A549 (cell line): ENCODE measurements around the gene PKD1. TPM values are rescaled to one million over a fixed set of nuclear protein-coding genes. Genes with fewer than 3 reads are reported as not detected.
A peak's percentile ranks its signal among the peaks of the same experiment; 100 is the strongest.

Experiments used
- ATAC-seq, 2 experiments: fragments of 200-7000 bp in 1 of 2; fragments of >200 bp in 1 of 2; cut with Nextera tagmentation in 1 of 2; cut with Tn5 transposase in 1 of 2; 3 replicates each; pipeline versions ENCODE4 v1.8.0 to v1.9.1; 2018 to 2020; ENCODE audit warnings: mild to moderate bottlenecking in 1 of 2, moderate library complexity in 1 of 2
- CTCF ChIA-PET: fragments of 300-600 bp; sonication (Branson Sonifier 250); formaldehyde crosslinking; extraction: SDS; loops from one replicate; lab custom pipeline; 2021; ENCODE audit warnings: antibody characterized with exemption, inconsistent platforms; lab: Yijun Ruan, JAX
- POLR2A ChIA-PET: fragments of 350-600 bp; formaldehyde crosslinking; extraction: SDS; loops from one replicate; lab custom pipeline; 2021; ENCODE audit warnings: antibody characterized with exemption, inconsistent platforms; lab: Yijun Ruan, JAX
- DNase-seq, 2 experiments: peaks; one replicate each; pipeline versions ENCODE4 v3.0.0 to v3.0.0-alpha.2; 2011 to 2016; ENCODE audit warnings: low read depth in 1 of 2, low spot score in 1 of 2
- FAIRE-seq: peaks from 2 replicates; lab custom pipeline; 2011; peaks lifted over from hg19 to GRCh38; lab: Jason Lieb, UNC
- H3K27ac ChIP-seq, 2 experiments: fragments of >200 bp; sonication (Bioruptor Twin); formaldehyde crosslinking; 3 replicates each; pipeline ENCODE4 v1.5.1; 2016 to 2017
- H3K4me1 ChIP-seq: fragments of >200 bp; sonication (Bioruptor Twin); formaldehyde crosslinking; 3 replicates; pipeline ENCODE4 v1.6.1; 2016
- H3K4me2 ChIP-seq: fragments of >200 bp; sonication (Bioruptor Twin); formaldehyde crosslinking; 3 replicates; pipeline ENCODE4 v1.6.1; 2016
- H3K4me3 ChIP-seq: fragments of >200 bp; sonication (Bioruptor Twin); formaldehyde crosslinking; 3 replicates; pipeline ENCODE4 v1.5.1; 2016
- H3K9me3 ChIP-seq: fragments of >200 bp; sonication (Bioruptor Twin); formaldehyde crosslinking; 3 replicates; pipeline ENCODE4 v1.6.1; 2016
- BHLHE40 ChIP-seq: IDR thresholded peaks from 2 replicates; pipeline ENCODE4 v1.6.1; 2012; ENCODE audit warnings: low read depth, low read length, inconsistent platforms
- CBX2 ChIP-seq: fragments of 200-600 bp; sonication (generic); IDR thresholded peaks from 2 replicates; pipeline ENCODE4 v1.6.1; 2016; ENCODE audit warnings: low read depth, mild to moderate bottlenecking, borderline replicate concordance
- EHMT2 ChIP-seq: fragments of 200-600 bp; sonication (generic); IDR thresholded peaks from 2 replicates; pipeline ENCODE4 v1.6.1; 2016; ENCODE audit warnings: antibody characterized with exemption, low read depth, mild to moderate bottlenecking, moderate library complexity
- EP300 ChIP-seq, 2 experiments: fragments of >200 bp; sonication (Bioruptor Twin); formaldehyde crosslinking; IDR thresholded peaks; 2 replicates in 1 of 2; 3 replicates in 1 of 2; pipeline ENCODE4 v1.6.1; 2016 to 2017
- ESRRA ChIP-seq: fragments of 150-350 bp; IDR thresholded peaks from 2 replicates; pipeline ENCODE4 v1.6.1; 2014; ENCODE audit warnings: mild to moderate bottlenecking, low read length, borderline replicate concordance
- FOSL2 ChIP-seq, 2 experiments: fragments of 450-650 bp in 1 of 2; fragments of >200 bp in 1 of 2; sonication (Bioruptor Twin) in 1 of 2; formaldehyde crosslinking; IDR thresholded peaks; 2 replicates each; pipeline versions ENCODE4 v1.5.0 to v1.6.1; 2016 to 2020; ENCODE audit warnings: mild to moderate bottlenecking in 1 of 2, moderate library complexity in 1 of 2
- GATA3 ChIP-seq: IDR thresholded peaks from 2 replicates; pipeline ENCODE4 v1.6.1; 2012; ENCODE audit warnings: borderline replicate concordance
- HDAC2 ChIP-seq: fragments of 200-600 bp; sonication (generic); IDR thresholded peaks from 2 replicates; pipeline ENCODE4 v1.6.1; 2016
- HOXB13 ChIP-seq: fragments of 250-450 bp; sonication (Bioruptor Pico); IDR thresholded peaks from 2 replicates; pipeline ENCODE4 v1.5.0; 2020; ENCODE audit warnings: low read depth, mild to moderate bottlenecking, moderate library complexity
- KDM1A ChIP-seq: fragments of 200-600 bp; sonication (generic); IDR thresholded peaks from 2 replicates; pipeline ENCODE4 v1.6.1; 2016; ENCODE audit warnings: low read depth, mild to moderate bottlenecking
- MAFK ChIP-seq: fragments of 450-650 bp; IDR thresholded peaks from 2 replicates; pipeline ENCODE4 v1.6.1; 2014; ENCODE audit not compliant: partially characterized antibody
- PHF8 ChIP-seq: fragments of 200-600 bp; sonication (generic); IDR thresholded peaks from 2 replicates; pipeline ENCODE4 v1.6.1; 2016; ENCODE audit warnings: low read depth, mild to moderate bottlenecking, antibody characterized with exemption, moderate library complexity, borderline replicate concordance
- RAD21 ChIP-seq, 2 experiments: fragments of >200 bp in 1 of 2; sonication (Bioruptor Twin) in 1 of 2; formaldehyde crosslinking in 1 of 2; IDR thresholded peaks in 1 of 2; conservative IDR thresholded peaks in 1 of 2; 2 replicates in 1 of 2; 3 replicates in 1 of 2; pipeline ENCODE4 v1.6.1; 2012 to 2018; ENCODE audit warnings: inconsistent platforms in 1 of 2
- RCOR1 ChIP-seq: fragments of 150-350 bp; IDR thresholded peaks from 2 replicates; pipeline ENCODE4 v1.6.1; 2014; ENCODE audit warnings: antibody characterized with exemption, low read length, low read depth
- RFX5 ChIP-seq: fragments of 450-650 bp; IDR thresholded peaks from 2 replicates; pipeline ENCODE4 v1.7.1; 2014; ENCODE audit warnings: antibody characterized with exemption, mild to moderate bottlenecking, moderate library complexity
- RNF2 ChIP-seq: fragments of 200-600 bp; sonication (generic); IDR thresholded peaks from 2 replicates; pipeline ENCODE4 v1.6.1; 2016; ENCODE audit warnings: low read depth, mild to moderate bottlenecking, antibody characterized with exemption, moderate library complexity, borderline replicate concordance
- SMC3 ChIP-seq: fragments of >200 bp; sonication (Bioruptor Twin); formaldehyde crosslinking; IDR thresholded peaks from 3 replicates; pipeline ENCODE4 v1.6.1; 2018; ENCODE audit warnings: inconsistent platforms
- TP53 ChIP-seq: fragments of 250-450 bp; sonication (Bioruptor Pico); IDR thresholded peaks from 2 replicates; pipeline ENCODE4 v1.5.0; 2021; ENCODE audit warnings: mild to moderate bottlenecking, moderate library complexity
- ZC3H11A ChIP-seq: fragments of 450-650 bp; IDR thresholded peaks from 2 replicates; pipeline ENCODE4 v1.6.1; 2014; ENCODE audit warnings: antibody characterized with exemption, mild to moderate bottlenecking
- ZFP36 ChIP-seq: fragments of 450-650 bp; IDR thresholded peaks from 2 replicates; pipeline ENCODE4 v1.6.1; 2014; ENCODE audit warnings: borderline replicate concordance; ENCODE audit not compliant: partially characterized antibody
- WGBS: methylation state at CpG from one replicate; pipeline ENCODE4 v1.1.6; 2017; ENCODE audit errors: missing lambda C conversion rate; 5-methylcytosine and 5-hydroxymethylcytosine counted together
- polyA plus RNA-seq, 4 experiments: library from polyadenylated mRNA; depleted of rRNA in 3 of 4; stranded (reverse); fragments of >200 nt; fragmentation: RNase III in 1 of 4; extraction: RNeasy Plus Mini Kit Qiagen cat#74134 plus additional on column Dnase treatment in 1 of 4; gene quantifications; 2 replicates in 3 of 4; 3 replicates in 1 of 4; pipeline ENCODE4 v1.2.3, GENCODE V29; 2011 to 2017
- TF ChIP-seq, protein P1 (sequence below): IDR thresholded peaks from 2 replicates; pipeline ENCODE4 v1.6.1; 2012
- TF ChIP-seq, protein P2 (sequence below): fragments of 150-350 bp; IDR thresholded peaks from 2 replicates; pipeline ENCODE4 v1.6.1; 2014; ENCODE audit warnings: low read depth, mild to moderate bottlenecking, low read length
- TF ChIP-seq, protein P3 (sequence below): IDR thresholded peaks from 2 replicates; pipeline ENCODE4 v1.6.1; 2012
- TF ChIP-seq, protein P4 (sequence below): fragments of 250-450 bp; sonication (Bioruptor Pico); IDR thresholded peaks from 2 replicates; pipeline ENCODE4 v1.5.0; 2020; ENCODE audit warnings: low read depth, mild to moderate bottlenecking, moderate library complexity
- TF ChIP-seq, protein P5 (sequence below): fragments of 250-450 bp; sonication (Bioruptor Pico); IDR thresholded peaks from 2 replicates; pipeline ENCODE4 v1.5.0; 2021; ENCODE audit warnings: mild to moderate bottlenecking, moderate library complexity, borderline replicate concordance

The PKD1 gene
- polyA plus RNA-seq, 2 of the 4 experiments (the other 2 are of a cell fraction), result 11.5 to 39.2 TPM

DNA sequence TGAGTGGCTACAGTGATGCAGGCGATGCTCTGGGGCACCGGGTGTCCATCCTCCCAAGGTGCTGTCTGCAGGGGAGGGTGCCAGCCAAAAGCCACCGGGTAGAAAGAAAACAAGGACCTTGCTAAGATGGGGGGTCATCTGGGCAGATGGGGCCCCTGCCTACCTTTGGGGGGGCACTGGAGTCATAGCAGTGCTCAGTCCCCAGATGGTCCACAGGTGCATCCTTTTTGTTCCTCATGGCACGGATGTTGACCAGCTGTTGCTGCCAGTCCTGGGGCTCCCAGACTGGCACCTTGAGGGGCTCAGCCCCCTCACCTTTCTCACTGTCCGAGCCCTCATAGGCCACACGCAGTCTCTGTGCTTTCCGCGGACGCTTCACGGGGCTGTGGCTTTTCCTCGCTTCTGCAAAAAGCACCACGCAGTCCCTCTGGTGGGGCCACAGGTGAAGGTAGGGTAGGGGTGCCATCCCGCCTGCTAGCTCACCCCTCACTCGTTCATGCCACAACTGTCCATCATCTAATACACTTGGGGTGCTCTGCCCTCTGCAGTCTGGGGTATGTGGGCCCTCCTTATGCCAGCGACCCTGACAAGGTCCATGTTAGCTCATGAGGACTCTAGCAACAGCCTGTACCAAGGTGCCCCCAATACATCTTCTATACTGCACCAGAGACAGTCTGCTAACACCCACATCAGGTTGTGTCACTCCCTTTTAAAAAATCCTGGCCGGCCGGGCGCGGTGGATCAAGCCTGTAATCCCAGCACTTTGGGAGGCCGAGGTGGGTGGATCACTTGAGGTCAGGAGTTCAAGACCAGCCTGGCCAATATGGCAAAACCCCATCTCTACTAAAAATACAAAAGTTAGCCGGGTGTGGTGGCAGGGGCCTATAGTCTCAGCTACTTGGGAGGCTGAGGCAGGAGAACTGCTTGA is 89.5 kb downstream of the PKD1 start (continued):
- TF ChIP-seq GATA3 (no peak), BHLHE40 (no peak), RFX5 (no peak), ESRRA (no peak)
- TF ChIP-seq, protein P1, sequence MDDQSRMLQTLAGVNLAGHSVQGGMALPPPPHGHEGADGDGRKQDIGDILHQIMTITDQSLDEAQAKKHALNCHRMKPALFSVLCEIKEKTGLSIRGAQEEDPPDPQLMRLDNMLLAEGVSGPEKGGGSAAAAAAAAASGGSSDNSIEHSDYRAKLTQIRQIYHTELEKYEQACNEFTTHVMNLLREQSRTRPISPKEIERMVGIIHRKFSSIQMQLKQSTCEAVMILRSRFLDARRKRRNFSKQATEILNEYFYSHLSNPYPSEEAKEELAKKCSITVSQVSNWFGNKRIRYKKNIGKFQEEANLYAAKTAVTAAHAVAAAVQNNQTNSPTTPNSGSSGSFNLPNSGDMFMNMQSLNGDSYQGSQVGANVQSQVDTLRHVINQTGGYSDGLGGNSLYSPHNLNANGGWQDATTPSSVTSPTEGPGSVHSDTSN, result no peak
- TF ChIP-seq, protein P2, sequence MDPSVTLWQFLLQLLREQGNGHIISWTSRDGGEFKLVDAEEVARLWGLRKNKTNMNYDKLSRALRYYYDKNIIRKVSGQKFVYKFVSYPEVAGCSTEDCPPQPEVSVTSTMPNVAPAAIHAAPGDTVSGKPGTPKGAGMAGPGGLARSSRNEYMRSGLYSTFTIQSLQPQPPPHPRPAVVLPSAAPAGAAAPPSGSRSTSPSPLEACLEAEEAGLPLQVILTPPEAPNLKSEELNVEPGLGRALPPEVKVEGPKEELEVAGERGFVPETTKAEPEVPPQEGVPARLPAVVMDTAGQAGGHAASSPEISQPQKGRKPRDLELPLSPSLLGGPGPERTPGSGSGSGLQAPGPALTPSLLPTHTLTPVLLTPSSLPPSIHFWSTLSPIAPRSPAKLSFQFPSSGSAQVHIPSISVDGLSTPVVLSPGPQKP, result no peak

DNA sequence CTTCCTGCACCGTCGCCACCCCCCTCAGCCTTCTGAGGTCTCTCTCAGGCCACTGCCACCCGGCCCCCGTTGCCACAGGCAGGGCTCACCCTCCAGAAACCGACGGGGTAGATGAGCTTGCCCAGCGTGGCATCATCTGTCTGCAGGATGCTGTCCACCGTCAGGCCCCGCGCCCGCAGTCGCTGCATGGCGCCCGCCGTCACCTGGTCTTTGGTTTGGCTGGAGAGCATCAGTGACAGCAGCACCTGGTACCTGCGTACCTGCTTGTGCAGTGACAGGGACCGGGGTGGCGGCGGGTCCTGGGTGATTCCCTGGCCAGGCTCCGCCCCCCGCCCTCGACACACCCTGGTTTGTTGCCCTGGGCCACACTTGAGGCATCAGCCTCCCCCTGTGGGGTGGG is 91.2 kb downstream of the PKD1 start:
- no peak overlapping the region for H3K4me3 ChIP-seq
- POLR2A ChIA-PET, result no interaction called here
- H3K4me2 ChIP-seq, result no peak overlapping the region
- no peak for TF ChIP-seq FOSL2 (IDR thresholded peaks at IDR 0.05)
- TF ChIP-seq FOSL2 (CRISPR knock-in tag; IDR thresholded peaks at IDR 0.05), result no peak
- TF ChIP-seq SMC3, result no peak
- TF ChIP-seq ZC3H11A, result no peak
- TF ChIP-seq HDAC2, result no peak
- TF ChIP-seq, protein P3, sequence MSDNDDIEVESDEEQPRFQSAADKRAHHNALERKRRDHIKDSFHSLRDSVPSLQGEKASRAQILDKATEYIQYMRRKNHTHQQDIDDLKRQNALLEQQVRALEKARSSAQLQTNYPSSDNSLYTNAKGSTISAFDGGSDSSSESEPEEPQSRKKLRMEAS, result no peak
- TF ChIP-seq RCOR1, result no peak
- DNase-seq, result no peak
- CTCF ChIA-PET, result interaction anchor here (1.2 to 3.9 kb wide), 7 partner anchors 10 to 96 kb away, joined by 3 to 29 read pairs (median 7); no protein-coding TSS in a partner anchor
- H3K4me1 ChIP-seq, result peaks cover 65% of the 10 kb centered on the region
- no peak for FAIRE-seq
- 87% methylated on average over 14 of the region's 22 CpGs for WGBS
- no peak for ATAC-seq
- no peaks in the 10 kb centered on the region for H3K9me3 ChIP-seq
- H3K27ac ChIP-seq, result 0 out of 6 replicates have a peak overlapping the region, but pooled peaks of 1 of the 2 experiments have one; percentile 90

DNA sequence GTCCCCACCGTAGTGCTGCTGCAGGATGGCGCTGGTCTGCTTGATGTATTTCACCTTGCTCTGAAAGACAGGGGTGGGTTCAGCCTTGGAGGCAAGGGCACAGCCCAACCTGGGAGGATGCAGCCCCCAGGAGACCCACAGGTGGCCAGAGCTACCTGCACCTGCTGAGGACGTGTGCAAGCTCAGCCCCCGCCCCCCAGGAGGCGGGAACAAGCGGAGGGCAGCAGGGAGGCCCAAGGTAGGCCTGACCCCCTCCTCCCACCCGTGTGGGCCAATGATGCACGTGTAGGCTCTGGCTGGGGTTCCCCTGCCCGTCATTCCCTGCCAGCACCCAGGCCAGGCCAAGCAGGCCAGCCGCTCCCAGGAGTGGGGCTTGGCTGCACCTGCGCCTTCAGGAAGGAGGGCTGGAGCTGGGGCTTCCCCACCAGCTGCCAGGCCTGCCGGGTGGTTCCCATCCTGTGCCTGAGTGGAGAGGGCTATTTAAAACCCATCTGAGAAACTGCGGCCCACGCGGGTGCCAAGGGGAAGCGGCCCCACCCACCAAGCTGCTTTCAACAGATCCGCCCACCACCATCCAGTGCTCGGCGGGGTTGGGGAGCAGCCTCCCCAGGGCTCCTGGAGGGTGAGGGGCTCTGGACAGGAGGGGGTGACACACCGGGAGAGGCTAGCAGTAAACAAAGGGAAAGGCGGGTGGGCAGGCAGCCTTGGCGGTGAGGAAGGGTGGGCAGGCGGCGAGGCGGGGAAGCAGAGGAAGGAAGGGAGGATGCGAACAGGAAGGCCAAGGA is 91.8 kb downstream of the PKD1 start:
- peak overlapping the region; percentile 42 to 90; a peak in 4 of 6 replicates for H3K27ac ChIP-seq
- H3K4me3 ChIP-seq, result no peak overlapping the region
- ChIA-PET CTCF (interaction anchor here (0.9 to 3.8 kb wide), 6 partner anchors 9 to 97 kb away, joined by 3 to 17 read pairs (median 6); no protein-coding TSS in a partner anchor), POLR2A (interaction anchor here (0.7 kb wide), 1 partner anchor 84 kb away, joined by 5 read pairs; no protein-coding TSS in a partner anchor)
- no peak overlapping the region for H3K4me2 ChIP-seq
- H3K9me3 ChIP-seq, result no peaks in the 10 kb centered on the region
- TF ChIP-seq CBX2, result no peak
- TF ChIP-seq, protein P4, sequence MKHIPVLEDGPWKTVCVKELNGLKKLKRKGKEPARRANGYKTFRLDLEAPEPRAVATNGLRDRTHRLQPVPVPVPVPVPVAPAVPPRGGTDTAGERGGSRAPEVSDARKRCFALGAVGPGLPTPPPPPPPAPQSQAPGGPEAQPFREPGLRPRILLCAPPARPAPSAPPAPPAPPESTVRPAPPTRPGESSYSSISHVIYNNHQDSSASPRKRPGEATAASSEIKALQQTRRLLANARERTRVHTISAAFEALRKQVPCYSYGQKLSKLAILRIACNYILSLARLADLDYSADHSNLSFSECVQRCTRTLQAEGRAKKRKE (CRISPR knock-in tag), result no peak
- TF ChIP-seq, protein P5, sequence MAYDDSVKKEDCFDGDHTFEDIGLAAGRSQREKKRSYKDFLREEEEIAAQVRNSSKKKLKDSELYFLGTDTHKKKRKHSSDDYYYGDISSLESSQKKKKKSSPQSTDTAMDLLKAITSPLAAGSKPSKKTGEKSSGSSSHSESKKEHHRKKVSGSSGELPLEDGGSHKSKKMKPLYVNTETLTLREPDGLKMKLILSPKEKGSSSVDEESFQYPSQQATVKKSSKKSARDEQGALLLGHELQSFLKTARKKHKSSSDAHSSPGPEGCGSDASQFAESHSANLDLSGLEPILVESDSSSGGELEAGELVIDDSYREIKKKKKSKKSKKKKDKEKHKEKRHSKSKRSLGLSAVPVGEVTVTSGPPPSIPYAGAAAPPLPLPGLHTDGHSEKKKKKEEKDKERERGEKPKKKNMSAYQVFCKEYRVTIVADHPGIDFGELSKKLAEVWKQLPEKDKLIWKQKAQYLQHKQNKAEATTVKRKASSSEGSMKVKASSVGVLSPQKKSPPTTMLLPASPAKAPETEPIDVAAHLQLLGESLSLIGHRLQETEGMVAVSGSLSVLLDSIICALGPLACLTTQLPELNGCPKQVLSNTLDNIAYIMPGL (CRISPR knock-in tag), result no peak
- no peak for TF ChIP-seq KDM1A
- no peak for TF ChIP-seq EP300 (IDR thresholded peaks at IDR 0.05)
- no peak for TF ChIP-seq HDAC2
- TF ChIP-seq HOXB13 (CRISPR knock-in tag), result no peak
- no peak for TF ChIP-seq RNF2
- TF ChIP-seq PHF8, result no peak
- no peak for TF ChIP-seq SMC3
- TF ChIP-seq RAD21 (conservative IDR thresholded peaks at IDR 0.05 in 1 of 2, IDR thresholded peaks at IDR 0.05 in 1 of 2), result no peak
- no peak for TF ChIP-seq ZFP36
- no peak for TF ChIP-seq EHMT2
- TF ChIP-seq MAFK, result no peak
- TF ChIP-seq TP53 (CRISPR knock-in tag), result no peak
- no peak for TF ChIP-seq FOSL2 (IDR thresholded peaks at IDR 0.05)
- TF ChIP-seq FOSL2 (CRISPR knock-in tag; IDR thresholded peaks at IDR 0.05), result no peak
- DNase-seq (no peak), ATAC-seq (no peak), FAIRE-seq (no peak)
- WGBS, result 77% methylated on average over 16 of the region's 26 CpGs
- peaks cover 68% of the 10 kb centered on the region for H3K4me1 ChIP-seq
